ENCODE measurements around the gene ANAPC13. TPM values are rescaled to one million over a fixed set of nuclear protein-coding genes. Genes with fewer than 3 reads are reported as not detected.

Gene ANAPC13
- polyA plus RNA-seq, 1 of the 3 experiments (the other 2 are of a cell fraction), result 63.5 TPM

- 80% methylated on average over 3 of the region's 3 CpGs for WGBS (ENCODE audit: low lambda C conversion rate)
- no peak for TF ChIP-seq GABPA (IDR thresholded peaks at IDR 0.05; ENCODE audit: low read depth)
- no peak for TF ChIP-seq MAX (IDR thresholded peaks at IDR 0.05; ENCODE audit: low read depth)
- no peak for TF ChIP-seq RAD21 (IDR thresholded peaks at IDR 0.05; ENCODE audit: low read length)
- TF ChIP-seq CTCF (IDR thresholded peaks at IDR 0.05), result no peak
- H3K36me3 ChIP-seq (replicated peaks in 1 of 2; ENCODE audit: control insufficient read depth in 1 of 2, insufficient read depth in 2 of 2, low read length in 1 of 2), result peaks cover 10 to 41% of the 10 kb centered on the region in 2 experiments
- POLR2A ChIA-PET, result no interaction called here
- H3K4me3 ChIP-seq (ENCODE audit: low read depth in 2 of 2, low read length in 1 of 2), result no peak overlapping the region
- no peak overlapping the region for H3K27ac ChIP-seq (ENCODE audit: low read depth in 2 of 2, low read length in 1 of 2)
- no peaks in the 10 kb centered on the region for H3K9me2 ChIP-seq
- H3K79me2 ChIP-seq (ENCODE audit: insufficient read depth), result peaks cover 72% of the 10 kb centered on the region
- H2AFZ ChIP-seq (ENCODE audit: low read depth), result no peak overlapping the region
- H3K4me1 ChIP-seq (ENCODE audit: control insufficient read depth in 1 of 2, insufficient read depth in 2 of 2, low read depth in 1 of 2, low read length in 1 of 2), result no peaks in the 10 kb centered on the region
- H3K9me3 ChIP-seq, result peaks cover 33% of the 10 kb centered on the region; the same call in 1 of the 2 replicates
- no peak for DNase-seq
- CTCF ChIA-PET, result no interaction called here
- no peak overlapping the region for H3K9ac ChIP-seq
- H3K27me3 ChIP-seq (ENCODE audit: insufficient read depth), result no peaks in the 10 kb centered on the region
- H3K4me2 ChIP-seq, result no peak overlapping the region
- H3F3A ChIP-seq (replicated peaks; ENCODE audit: insufficient read depth), result no peaks in the 10 kb centered on the region
- no peaks in the 10 kb centered on the region for H4K20me1 ChIP-seq (ENCODE audit: insufficient read depth)
These were observed 18.3 kb upstream of the ANAPC13 start for GRCh38 chr3:134504132-134504531.

- DNase-seq, result no peak
- Histone ChIP-seq H3K9ac (no peak overlapping the region), H3K27ac (ENCODE audit: low read depth in 2 of 2, low read length in 1 of 2) (no peak overlapping the region), H3K36me3 (replicated peaks in 1 of 2; ENCODE audit: control insufficient read depth in 1 of 2, insufficient read depth in 2 of 2, low read length in 1 of 2) (peaks cover 8 to 36% of the 10 kb centered on the region in 2 experiments), H3K4me1 (ENCODE audit: control insufficient read depth in 1 of 2, insufficient read depth in 2 of 2, low read depth in 1 of 2, low read length in 1 of 2) (no peaks in the 10 kb centered on the region), H2AFZ (ENCODE audit: low read depth) (no peak overlapping the region), H3K27me3 (ENCODE audit: insufficient read depth) (no peaks in the 10 kb centered on the region), H3F3A (replicated peaks; ENCODE audit: insufficient read depth) (no peaks in the 10 kb centered on the region), H3K79me2 (ENCODE audit: insufficient read depth) (peaks cover 81% of the 10 kb centered on the region), H4K20me1 (ENCODE audit: insufficient read depth) (no peaks in the 10 kb centered on the region), H3K4me2 (no peak overlapping the region), H3K9me3 (peaks cover 33% of the 10 kb centered on the region; the same call in 1 of the 2 replicates), H3K9me2 (no peaks in the 10 kb centered on the region), H3K4me3 (ENCODE audit: low read depth in 2 of 2, low read length in 1 of 2) (no peak overlapping the region)
- 89% methylated on average over 1 of the region's 1 CpG for WGBS (ENCODE audit: low lambda C conversion rate)
- POLR2A ChIA-PET, result no interaction called here
- CTCF ChIA-PET, result no interaction called here
- no peak for TF ChIP-seq MEF2A (IDR thresholded peaks at IDR 0.05; ENCODE audit: borderline replicate concordance, low read depth)
- TF ChIP-seq MXI1 (IDR thresholded peaks at IDR 0.05; ENCODE audit: low read depth, low read length), result no peak
- TF ChIP-seq USF1 (IDR thresholded peaks at IDR 0.05; ENCODE audit: borderline replicate concordance, low read depth), result no peak
- no peak for TF ChIP-seq ZBTB33 (IDR thresholded peaks at IDR 0.05; ENCODE audit: borderline replicate concordance, low read depth)
- TF ChIP-seq EP300 (IDR thresholded peaks at IDR 0.05; ENCODE audit: borderline replicate concordance in 1 of 2, low read depth in 1 of 2, low read length in 1 of 2), result no peak
- TF ChIP-seq EZH2phosphoT487 (IDR thresholded peaks at IDR 0.05; ENCODE audit: borderline replicate concordance, low read depth), result no peak
- no peak for TF ChIP-seq NFIC (IDR thresholded peaks at IDR 0.05; ENCODE audit: borderline replicate concordance)
- TF ChIP-seq NRF1 (IDR thresholded peaks at IDR 0.05; ENCODE audit: low read depth, low read length), result no peak
- TF ChIP-seq IRF3 (IDR thresholded peaks at IDR 0.05; ENCODE audit: low read depth, low read length), result no peak
- TF ChIP-seq GATA2 (CRISPR knock-in tag; IDR thresholded peaks at IDR 0.05), result no peak
- TF ChIP-seq SMC3 (IDR thresholded peaks at IDR 0.05; ENCODE audit: low read depth, low read length), result no peak
- no peak for TF ChIP-seq USF2 (IDR thresholded peaks at IDR 0.05; ENCODE audit: borderline replicate concordance, low read depth, low read length)
- no peak for TF ChIP-seq TEAD4 (IDR thresholded peaks at IDR 0.05; ENCODE audit: borderline replicate concordance, insufficient read depth)
- no peak for TF ChIP-seq CHD2 (IDR thresholded peaks at IDR 0.05; ENCODE audit: low read length, partially characterized antibody)
- TF ChIP-seq PBX3 (IDR thresholded peaks at IDR 0.05), result no peak
- TF ChIP-seq RAD21 (IDR thresholded peaks at IDR 0.05; ENCODE audit: low read length), result no peak
- no peak for TF ChIP-seq POLR2AphosphoS5 (IDR thresholded peaks at IDR 0.05; ENCODE audit: low read depth, low read length)
These were observed 17.5 kb upstream of the ANAPC13 start for GRCh38 chr3:134503266-134503665.
